GM12878 (cell line): ENCODE results near the gene ADISSP.

ENCODE experiments used
- CTCF ChIP-seq, 3 experiments: IDR thresholded peaks in 2 of 3; conservative IDR thresholded peaks in 1 of 3; 2 replicates each; pipeline ENCODE4 v1.5.1; 2011; ENCODE audit warnings: low read depth in 3 of 3, low read length in 3 of 3, mild to moderate bottlenecking in 3 of 3, control low read depth in 2 of 3, moderate library complexity in 2 of 3, inconsistent platforms in 1 of 3, mixed read lengths in 1 of 3; ENCODE audit not compliant: control insufficient read depth in 2 of 3, insufficient read depth in 1 of 3; ENCODE audit errors: extremely low read depth in 1 of 3
- LARP7 ChIP-seq: fragments of 450-650 bp; IDR thresholded peaks from 2 replicates; pipeline ENCODE4 v1.6.1; 2017; ENCODE audit warnings: mild to moderate bottlenecking
- NFXL1 ChIP-seq: fragments of 450-650 bp; IDR thresholded peaks from 2 replicates; pipeline ENCODE4 v1.6.1; 2017; ENCODE audit warnings: antibody characterized with exemption, mild to moderate bottlenecking, borderline replicate concordance
- PKNOX1 ChIP-seq: fragments of 450-650 bp; IDR thresholded peaks from 2 replicates; pipeline ENCODE4 v1.6.1; 2016; ENCODE audit warnings: mild to moderate bottlenecking
- POLR2A ChIP-seq: IDR thresholded peaks from 2 replicates; pipeline ENCODE4 v1.6.1; 2011; ENCODE audit warnings: low read depth, mild to moderate bottlenecking, low read length
- RBBP5 ChIP-seq: fragments of 200-600 bp; sonication (generic); conservative IDR thresholded peaks from 2 replicates; pipeline ENCODE4 v1.6.1; 2016
- RFX5 ChIP-seq: IDR thresholded peaks from 2 replicates; pipeline ENCODE4 v1.6.1; 2011; ENCODE audit warnings: low read depth, low read length, improper control_type of control experiment
- SIN3A ChIP-seq: IDR thresholded peaks from 2 replicates; pipeline ENCODE4 v1.6.1; 2012; ENCODE audit warnings: low read depth, low read length, improper control_type of control experiment
- SPI1 ChIP-seq: IDR thresholded peaks from 2 replicates; pipeline ENCODE4 v1.6.1; 2011; ENCODE audit warnings: low read depth, mild to moderate bottlenecking, low read length, moderate library complexity, borderline replicate concordance; ENCODE audit not compliant: insufficient read depth
- USF1 ChIP-seq: IDR thresholded peaks from 2 replicates; pipeline ENCODE4 v1.6.1; 2011; ENCODE audit warnings: borderline replicate concordance, low read depth, mild to moderate bottlenecking, moderate library complexity, mixed read lengths, low read length; ENCODE audit not compliant: insufficient read depth; ENCODE audit errors: extremely low read length
- YY1 ChIP-seq: IDR thresholded peaks from 2 replicates; pipeline ENCODE4 v1.6.1; 2011; ENCODE audit warnings: low read depth, mild to moderate bottlenecking, low read length
- ZNF274 ChIP-seq: IDR thresholded peaks from one replicate; pipeline ENCODE4 v1.8.0; 2011; ENCODE audit not compliant: insufficient read length, insufficient read depth
- ZNF384 ChIP-seq: IDR thresholded peaks from 2 replicates; pipeline ENCODE4 v1.6.1; 2012; ENCODE audit warnings: low read depth, mild to moderate bottlenecking, low read length, improper control_type of control experiment, borderline replicate concordance

GRCh38 chr20:3782597-3782996 lies 15.0 kb upstream of the ADISSP start:
- TF ChIP-seq ZNF384 (no peak), POLR2A (no peak; the same call in 1 of the 2 replicates), NFXL1 (no peak), SPI1 (no peak), CTCF (IDR thresholded peaks at IDR 0.05 in 2 of 3, conservative IDR thresholded peaks at IDR 0.05 in 1 of 3; ENCODE audit: control insufficient read depth in 2 of 3, extremely low read depth in 1 of 3, insufficient read depth in 1 of 3, low read depth in 3 of 3, low read length in 3 of 3) (no peak), YY1 (no peak), RFX5 (no peak), LARP7 (no peak), ZNF274 (no peak), PKNOX1 (no peak), SIN3A (no peak), RBBP5 (no peak), USF1 (no peak)
